A549 (cell line): Measurements from ENCODE around the gene RNF213. TPM values are rescaled to one million over a fixed set of nuclear protein-coding genes. Genes with fewer than 3 reads are reported as not detected.
"Not testable (repeated sequence)": the region's sequence is repeated elsewhere in the genome, so short reads cannot be mapped to it uniquely, and the experiment has no call there.

Experiments used
- ATAC-seq, 2 experiments: fragments of 200-7000 bp in 1 of 2; fragments of >200 bp in 1 of 2; cut with Nextera tagmentation in 1 of 2; cut with Tn5 transposase in 1 of 2; 3 replicates each; pipeline versions ENCODE4 v1.8.0 to v1.9.1; 2018 to 2020; ENCODE audit warnings: mild to moderate bottlenecking in 1 of 2, moderate library complexity in 1 of 2
- CTCF ChIA-PET: fragments of 300-600 bp; sonication (Branson Sonifier 250); formaldehyde crosslinking; extraction: SDS; loops from one replicate; lab custom pipeline; 2021; ENCODE audit warnings: antibody characterized with exemption, inconsistent platforms; lab: Yijun Ruan, JAX
- POLR2A ChIA-PET: fragments of 350-600 bp; formaldehyde crosslinking; extraction: SDS; loops from one replicate; lab custom pipeline; 2021; ENCODE audit warnings: antibody characterized with exemption, inconsistent platforms; lab: Yijun Ruan, JAX
- DNase-seq, 2 experiments: peaks; one replicate each; pipeline versions ENCODE4 v3.0.0 to v3.0.0-alpha.2; 2011 to 2016; ENCODE audit warnings: low read depth in 1 of 2, low spot score in 1 of 2
- FAIRE-seq: peaks from 2 replicates; lab custom pipeline; 2011; peaks lifted over from hg19 to GRCh38; lab: Jason Lieb, UNC
- H3K27ac ChIP-seq, 2 experiments: fragments of >200 bp; sonication (Bioruptor Twin); formaldehyde crosslinking; 3 replicates each; pipeline ENCODE4 v1.5.1; 2016 to 2017
- H3K4me1 ChIP-seq: fragments of >200 bp; sonication (Bioruptor Twin); formaldehyde crosslinking; 3 replicates; pipeline ENCODE4 v1.6.1; 2016
- H3K4me2 ChIP-seq: fragments of >200 bp; sonication (Bioruptor Twin); formaldehyde crosslinking; 3 replicates; pipeline ENCODE4 v1.6.1; 2016
- H3K4me3 ChIP-seq: fragments of >200 bp; sonication (Bioruptor Twin); formaldehyde crosslinking; 3 replicates; pipeline ENCODE4 v1.5.1; 2016
- H3K9me3 ChIP-seq: fragments of >200 bp; sonication (Bioruptor Twin); formaldehyde crosslinking; 3 replicates; pipeline ENCODE4 v1.6.1; 2016
- BHLHE40 ChIP-seq: IDR thresholded peaks from 2 replicates; pipeline ENCODE4 v1.6.1; 2012; ENCODE audit warnings: low read depth, low read length, inconsistent platforms
- CBX2 ChIP-seq: fragments of 200-600 bp; sonication (generic); IDR thresholded peaks from 2 replicates; pipeline ENCODE4 v1.6.1; 2016; ENCODE audit warnings: low read depth, mild to moderate bottlenecking, borderline replicate concordance
- CBX8 ChIP-seq: fragments of 200-600 bp; sonication (generic); IDR thresholded peaks from 2 replicates; pipeline ENCODE4 v1.6.1; 2016
- CEBPB ChIP-seq, 2 experiments: fragments of >200 bp in 1 of 2; sonication (Bioruptor Twin) in 1 of 2; formaldehyde crosslinking in 1 of 2; IDR thresholded peaks; 2 replicates each; pipeline ENCODE4 v1.6.1; 2012 to 2016
- CHD2 ChIP-seq: fragments of 150-350 bp; IDR thresholded peaks from 2 replicates; pipeline ENCODE4 v1.6.1; 2014; ENCODE audit warnings: low read length; ENCODE audit not compliant: partially characterized antibody
- FOSL2 ChIP-seq, 2 experiments: fragments of 450-650 bp in 1 of 2; fragments of >200 bp in 1 of 2; sonication (Bioruptor Twin) in 1 of 2; formaldehyde crosslinking; IDR thresholded peaks; 2 replicates each; pipeline versions ENCODE4 v1.5.0 to v1.6.1; 2016 to 2020; ENCODE audit warnings: mild to moderate bottlenecking in 1 of 2, moderate library complexity in 1 of 2
- HOXA7 ChIP-seq: fragments of 250-450 bp; sonication (Bioruptor Pico); IDR thresholded peaks from 2 replicates; pipeline ENCODE4 v1.5.0; 2020; ENCODE audit warnings: mild to moderate bottlenecking, moderate library complexity
- MAFK ChIP-seq: fragments of 450-650 bp; IDR thresholded peaks from 2 replicates; pipeline ENCODE4 v1.6.1; 2014; ENCODE audit not compliant: partially characterized antibody
- MAZ ChIP-seq: fragments of 150-350 bp; IDR thresholded peaks from 2 replicates; pipeline ENCODE4 v1.6.1; 2014; ENCODE audit warnings: antibody characterized with exemption, low read depth, low read length, borderline replicate concordance
- POLR2A ChIP-seq: IDR thresholded peaks from 2 replicates; pipeline ENCODE4 v1.6.1; 2012; ENCODE audit warnings: mild to moderate bottlenecking, low read length
- RARB ChIP-seq: fragments of 250-450 bp; sonication (Bioruptor Pico); IDR thresholded peaks from 2 replicates; pipeline ENCODE4 v1.8.0; 2021; ENCODE audit warnings: mild to moderate bottlenecking, moderate library complexity
- RFX5 ChIP-seq: fragments of 450-650 bp; IDR thresholded peaks from 2 replicates; pipeline ENCODE4 v1.7.1; 2014; ENCODE audit warnings: antibody characterized with exemption, mild to moderate bottlenecking, moderate library complexity
- RNF2 ChIP-seq: fragments of 200-600 bp; sonication (generic); IDR thresholded peaks from 2 replicates; pipeline ENCODE4 v1.6.1; 2016; ENCODE audit warnings: low read depth, mild to moderate bottlenecking, antibody characterized with exemption, moderate library complexity, borderline replicate concordance
- ZC3H11A ChIP-seq: fragments of 450-650 bp; IDR thresholded peaks from 2 replicates; pipeline ENCODE4 v1.6.1; 2014; ENCODE audit warnings: antibody characterized with exemption, mild to moderate bottlenecking
- ZNF302 ChIP-seq: fragments of 250-450 bp; sonication (Bioruptor Pico); IDR thresholded peaks from 2 replicates; pipeline ENCODE4 v1.9.0; 2021; ENCODE audit warnings: inconsistent platforms, mild to moderate bottlenecking, moderate library complexity
- WGBS: methylation state at CpG from one replicate; pipeline ENCODE4 v1.1.6; 2017; ENCODE audit errors: missing lambda C conversion rate; 5-methylcytosine and 5-hydroxymethylcytosine counted together
- polyA plus RNA-seq, 4 experiments: library from polyadenylated mRNA; depleted of rRNA in 3 of 4; stranded (reverse); fragments of >200 nt; fragmentation: RNase III in 1 of 4; extraction: RNeasy Plus Mini Kit Qiagen cat#74134 plus additional on column Dnase treatment in 1 of 4; gene quantifications; 2 replicates in 3 of 4; 3 replicates in 1 of 4; pipeline ENCODE4 v1.2.3, GENCODE V29; 2011 to 2017
- TF ChIP-seq, protein P1 (sequence below): IDR thresholded peaks from 2 replicates; pipeline ENCODE4 v1.6.1; 2012
- TF ChIP-seq, protein P2 (sequence below): fragments of 450-650 bp; IDR thresholded peaks from 2 replicates; pipeline ENCODE4 v1.6.1; 2014; ENCODE audit warnings: antibody characterized with exemption
- TF ChIP-seq, protein P3 (sequence below): fragments of >200 bp; sonication (Bioruptor Twin); formaldehyde crosslinking; IDR thresholded peaks from 2 replicates; pipeline ENCODE4 v1.6.1; 2016
- TF ChIP-seq, protein P4 (sequence below): fragments of >200 bp; sonication (Bioruptor Twin); formaldehyde crosslinking; IDR thresholded peaks from 3 replicates; pipeline ENCODE4 v1.5.1; 2016
- TF ChIP-seq, protein P5 (sequence below): fragments of 250-450 bp; sonication (Bioruptor Pico); IDR thresholded peaks from 2 replicates; pipeline ENCODE4 v1.5.0; 2020; ENCODE audit warnings: low read depth, mild to moderate bottlenecking, moderate library complexity

The RNF213 gene
- polyA plus RNA-seq, 2 of the 4 experiments (the other 2 are of a cell fraction) = 59.1 to 127 TPM

DNA sequence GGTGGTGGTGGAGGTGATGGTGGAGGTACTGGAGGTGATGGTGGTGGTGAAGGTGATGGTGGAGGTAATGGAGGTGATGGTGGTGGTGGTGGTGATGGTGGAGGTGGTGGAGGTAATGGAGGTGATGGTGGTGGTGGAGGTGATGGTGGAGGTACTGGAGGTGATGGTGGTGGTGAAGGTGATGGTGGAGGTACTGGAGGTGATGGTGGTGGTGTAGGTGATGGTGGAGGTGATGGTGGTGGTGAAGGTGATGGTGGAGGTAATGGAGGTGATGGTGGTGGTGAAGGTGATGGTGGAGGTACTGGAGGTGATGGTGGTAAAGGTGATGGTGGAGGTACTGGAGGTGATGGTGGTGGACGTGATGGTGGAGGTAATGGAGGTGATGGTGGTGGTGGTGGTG is 53.3 kb downstream of the RNF213 start:
- H3K9me3 ChIP-seq, ATAC-seq, DNase-seq, H3K4me1 ChIP-seq, CTCF ChIA-PET, H3K4me2 ChIP-seq, H3K4me3 ChIP-seq, FAIRE-seq, H3K27ac ChIP-seq, POLR2A ChIA-PET: not testable (repeated sequence)
- 90% methylated on average over 1 of the region's 1 CpG for WGBS

DNA sequence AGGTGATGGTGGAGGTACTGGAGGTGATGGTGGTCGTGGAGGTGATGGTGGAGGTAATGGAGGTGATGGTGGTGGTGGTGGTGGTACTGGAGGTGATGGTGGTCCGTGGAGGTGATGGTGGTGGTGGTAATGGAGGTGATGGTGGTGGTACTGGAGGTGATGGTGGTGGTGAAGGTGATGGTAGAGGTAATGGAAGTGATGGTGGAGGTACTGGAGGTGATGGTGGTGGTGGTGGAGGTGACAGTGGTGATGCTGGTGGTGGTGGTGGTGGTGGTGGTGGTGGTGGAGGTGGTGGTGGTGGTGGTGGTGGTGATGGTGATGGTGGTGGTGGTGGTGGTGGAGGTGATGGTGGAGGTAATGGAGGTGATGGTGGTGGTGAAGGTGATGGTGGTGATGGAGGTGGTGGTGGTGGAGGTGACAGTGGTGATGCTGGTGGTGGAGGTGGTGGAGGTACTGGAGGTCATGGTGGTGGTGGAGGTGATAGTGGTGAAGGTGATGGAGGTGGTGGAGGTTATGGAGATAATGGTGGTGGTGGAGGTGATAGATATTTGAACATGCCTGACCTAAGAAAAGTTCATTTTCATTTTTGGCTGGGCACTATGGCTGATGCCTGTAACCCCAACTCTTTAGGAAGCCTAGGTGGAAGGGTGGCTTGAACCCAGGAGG is 55.0 kb downstream of the RNF213 start:
- no peak for DNase-seq
- TF ChIP-seq BHLHE40 (no peak), ZC3H11A (no peak), CEBPB (IDR thresholded peaks at IDR 0.05) (no peak), CHD2 (no peak), ZNF302 (CRISPR knock-in tag) (no peak), FOSL2 (IDR thresholded peaks at IDR 0.05) (no peak), FOSL2 (CRISPR knock-in tag; IDR thresholded peaks at IDR 0.05) (no peak), RFX5 (no peak), MAFK (no peak), POLR2A (no peak), RNF2 (no peak), CBX2 (no peak), CBX8 (no peak), RARB (CRISPR knock-in tag) (no peak)
- TF ChIP-seq, protein P1, sequence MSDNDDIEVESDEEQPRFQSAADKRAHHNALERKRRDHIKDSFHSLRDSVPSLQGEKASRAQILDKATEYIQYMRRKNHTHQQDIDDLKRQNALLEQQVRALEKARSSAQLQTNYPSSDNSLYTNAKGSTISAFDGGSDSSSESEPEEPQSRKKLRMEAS = no peak
- TF ChIP-seq, protein P2, sequence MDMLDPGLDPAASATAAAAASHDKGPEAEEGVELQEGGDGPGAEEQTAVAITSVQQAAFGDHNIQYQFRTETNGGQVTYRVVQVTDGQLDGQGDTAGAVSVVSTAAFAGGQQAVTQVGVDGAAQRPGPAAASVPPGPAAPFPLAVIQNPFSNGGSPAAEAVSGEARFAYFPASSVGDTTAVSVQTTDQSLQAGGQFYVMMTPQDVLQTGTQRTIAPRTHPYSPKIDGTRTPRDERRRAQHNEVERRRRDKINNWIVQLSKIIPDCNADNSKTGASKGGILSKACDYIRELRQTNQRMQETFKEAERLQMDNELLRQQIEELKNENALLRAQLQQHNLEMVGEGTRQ = no peak
- TF ChIP-seq, protein P3, sequence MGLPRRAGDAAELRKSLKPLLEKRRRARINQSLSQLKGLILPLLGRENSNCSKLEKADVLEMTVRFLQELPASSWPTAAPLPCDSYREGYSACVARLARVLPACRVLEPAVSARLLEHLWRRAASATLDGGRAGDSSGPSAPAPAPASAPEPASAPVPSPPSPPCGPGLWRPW = no peak
- TF ChIP-seq, protein P4, sequence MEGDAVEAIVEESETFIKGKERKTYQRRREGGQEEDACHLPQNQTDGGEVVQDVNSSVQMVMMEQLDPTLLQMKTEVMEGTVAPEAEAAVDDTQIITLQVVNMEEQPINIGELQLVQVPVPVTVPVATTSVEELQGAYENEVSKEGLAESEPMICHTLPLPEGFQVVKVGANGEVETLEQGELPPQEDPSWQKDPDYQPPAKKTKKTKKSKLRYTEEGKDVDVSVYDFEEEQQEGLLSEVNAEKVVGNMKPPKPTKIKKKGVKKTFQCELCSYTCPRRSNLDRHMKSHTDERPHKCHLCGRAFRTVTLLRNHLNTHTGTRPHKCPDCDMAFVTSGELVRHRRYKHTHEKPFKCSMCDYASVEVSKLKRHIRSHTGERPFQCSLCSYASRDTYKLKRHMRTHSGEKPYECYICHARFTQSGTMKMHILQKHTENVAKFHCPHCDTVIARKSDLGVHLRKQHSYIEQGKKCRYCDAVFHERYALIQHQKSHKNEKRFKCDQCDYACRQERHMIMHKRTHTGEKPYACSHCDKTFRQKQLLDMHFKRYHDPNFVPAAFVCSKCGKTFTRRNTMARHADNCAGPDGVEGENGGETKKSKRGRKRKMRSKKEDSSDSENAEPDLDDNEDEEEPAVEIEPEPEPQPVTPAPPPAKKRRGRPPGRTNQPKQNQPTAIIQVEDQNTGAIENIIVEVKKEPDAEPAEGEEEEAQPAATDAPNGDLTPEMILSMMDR = no peak
- TF ChIP-seq, protein P5, sequence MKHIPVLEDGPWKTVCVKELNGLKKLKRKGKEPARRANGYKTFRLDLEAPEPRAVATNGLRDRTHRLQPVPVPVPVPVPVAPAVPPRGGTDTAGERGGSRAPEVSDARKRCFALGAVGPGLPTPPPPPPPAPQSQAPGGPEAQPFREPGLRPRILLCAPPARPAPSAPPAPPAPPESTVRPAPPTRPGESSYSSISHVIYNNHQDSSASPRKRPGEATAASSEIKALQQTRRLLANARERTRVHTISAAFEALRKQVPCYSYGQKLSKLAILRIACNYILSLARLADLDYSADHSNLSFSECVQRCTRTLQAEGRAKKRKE (CRISPR knock-in tag) = no peak
- POLR2A ChIA-PET = no interaction called here
- Histone ChIP-seq H3K4me3 (no peak overlapping the region), H3K27ac (no peak overlapping the region), H3K4me1 (no peaks in the 10 kb centered on the region), H3K4me2 (no peak overlapping the region), H3K9me3 (no peaks in the 10 kb centered on the region)
- no peak for FAIRE-seq
- CTCF ChIA-PET = interaction anchor here (0.7 kb wide), 1 partner anchor 233 kb away, joined by 3 read pairs; no protein-coding TSS in a partner anchor
- ATAC-seq = no peak
- WGBS = 100% methylated on average over 1 of the region's 2 CpGs

DNA sequence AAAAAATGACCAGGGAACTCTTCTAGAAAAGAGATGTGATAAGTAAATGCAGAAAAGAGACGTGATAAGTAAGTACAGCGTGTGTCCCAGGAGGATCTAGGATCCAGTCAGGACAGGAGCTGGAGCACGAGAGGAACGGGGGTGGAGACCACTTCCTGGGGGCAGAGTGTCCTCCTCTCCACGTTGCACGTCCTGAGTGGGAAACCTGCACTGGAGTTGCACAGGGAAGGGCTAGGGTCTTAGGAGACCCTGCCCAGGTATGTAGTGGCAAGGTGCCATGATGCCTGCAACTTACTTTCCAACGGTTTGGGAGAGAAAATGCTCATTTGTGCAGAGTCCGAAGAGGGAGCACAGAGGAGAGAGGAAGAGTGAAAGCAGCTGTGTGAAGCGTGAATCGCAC is 55.8 kb downstream of the RNF213 start:
- FAIRE-seq (no peak), ATAC-seq (peak in 1 of 2 experiments; percentile 34; a peak in 3 of 6 replicates), DNase-seq (no peak)
- no peaks in the 10 kb centered on the region for H3K4me1 ChIP-seq
- 85% methylated on average over 10 of the region's 10 CpGs for WGBS
- no peak overlapping the region for H3K4me2 ChIP-seq
- TF ChIP-seq MAZ (no peak), RNF2 (no peak), HOXA7 (CRISPR knock-in tag) (no peak)
- H3K4me3 ChIP-seq = no peak overlapping the region
- POLR2A ChIA-PET = no interaction called here
- CTCF ChIA-PET = interaction anchor here (0.7 to 0.9 kb wide), 2 partner anchors 29 to 215 kb away, joined by 3 read pairs; partner anchors contain the start of gene GAA
- H3K27ac ChIP-seq = no peak overlapping the region
- no peaks in the 10 kb centered on the region for H3K9me3 ChIP-seq
